Ishikawa (cell line): ENCODE results near the gene RSPO3.

Experiments used
- CEBPB ChIP-seq: IDR thresholded peaks from 2 replicates; pipeline ENCODE4 v1.6.1; 2012
- EGR1 ChIP-seq: IDR thresholded peaks from 2 replicates; pipeline ENCODE4 v1.6.1; 2012
- MAX ChIP-seq: IDR thresholded peaks from 2 replicates; pipeline ENCODE4 v1.6.1; 2012
- NFIC ChIP-seq: IDR thresholded peaks from 2 replicates; pipeline ENCODE4 v1.6.1; 2012
- TCF12 ChIP-seq: IDR thresholded peaks from 2 replicates; pipeline ENCODE4 v1.6.1; 2012; ENCODE audit warnings: low read depth
- YY1 ChIP-seq: IDR thresholded peaks from 2 replicates; pipeline ENCODE4 v1.6.1; 2012; ENCODE audit warnings: low read depth

DNA sequence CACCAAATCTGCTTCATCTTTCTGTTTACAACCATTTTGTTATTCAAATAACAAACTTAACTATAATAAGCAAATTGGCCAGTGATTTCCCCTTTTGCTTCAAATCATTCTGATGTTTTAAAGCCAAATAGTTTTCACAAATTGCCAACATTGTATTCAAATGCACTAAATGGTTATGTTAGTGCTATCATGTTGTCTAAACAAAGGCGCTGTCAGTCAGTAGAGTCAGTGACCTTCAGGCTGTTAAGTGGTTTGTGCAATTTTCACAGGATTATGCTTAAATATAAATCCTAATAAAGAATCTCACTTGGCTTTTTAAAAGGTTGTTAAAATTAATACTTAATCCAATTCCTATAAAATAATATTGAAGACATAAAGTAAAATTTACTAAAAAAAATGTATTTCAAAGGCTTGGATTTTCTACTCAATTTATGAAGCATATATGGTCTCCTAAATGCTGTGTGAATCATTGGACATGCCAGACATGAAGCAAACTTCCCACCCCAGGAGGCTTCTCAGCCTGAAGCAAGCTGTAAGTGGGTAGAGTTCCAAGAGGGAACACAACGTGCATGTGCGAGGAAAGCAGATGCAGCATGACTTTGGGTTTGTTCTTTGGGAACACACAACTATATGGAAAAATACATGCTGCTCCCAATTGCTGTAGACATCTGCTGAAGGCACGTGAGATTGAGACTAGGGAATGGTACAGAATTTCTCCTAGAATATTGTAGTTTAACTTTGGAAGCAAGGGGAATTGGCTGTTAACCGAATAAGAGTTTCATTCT is 54.9 kb downstream of the RSPO3 start:
- TF ChIP-seq EGR1 (no peak), MAX (no peak), YY1 (no peak), CEBPB (no peak), TCF12 (no peak), NFIC (no peak)
